Kidney tubule cell (primary cell): ENCODE measurements around the gene PIP5K1C.
A peak's percentile ranks its signal among the peaks of the same experiment; 100 is the strongest.
"Not testable (repeated sequence)": the region's sequence is repeated elsewhere in the genome, so short reads cannot be mapped to it uniquely, and the experiment has no call there.

Experiments used
- DNase-seq: peaks from one replicate; pipeline ENCODE4 v3.0.0-alpha.2; 2018; ENCODE audit warnings: low spot score

The PIP5K1C gene

DNA sequence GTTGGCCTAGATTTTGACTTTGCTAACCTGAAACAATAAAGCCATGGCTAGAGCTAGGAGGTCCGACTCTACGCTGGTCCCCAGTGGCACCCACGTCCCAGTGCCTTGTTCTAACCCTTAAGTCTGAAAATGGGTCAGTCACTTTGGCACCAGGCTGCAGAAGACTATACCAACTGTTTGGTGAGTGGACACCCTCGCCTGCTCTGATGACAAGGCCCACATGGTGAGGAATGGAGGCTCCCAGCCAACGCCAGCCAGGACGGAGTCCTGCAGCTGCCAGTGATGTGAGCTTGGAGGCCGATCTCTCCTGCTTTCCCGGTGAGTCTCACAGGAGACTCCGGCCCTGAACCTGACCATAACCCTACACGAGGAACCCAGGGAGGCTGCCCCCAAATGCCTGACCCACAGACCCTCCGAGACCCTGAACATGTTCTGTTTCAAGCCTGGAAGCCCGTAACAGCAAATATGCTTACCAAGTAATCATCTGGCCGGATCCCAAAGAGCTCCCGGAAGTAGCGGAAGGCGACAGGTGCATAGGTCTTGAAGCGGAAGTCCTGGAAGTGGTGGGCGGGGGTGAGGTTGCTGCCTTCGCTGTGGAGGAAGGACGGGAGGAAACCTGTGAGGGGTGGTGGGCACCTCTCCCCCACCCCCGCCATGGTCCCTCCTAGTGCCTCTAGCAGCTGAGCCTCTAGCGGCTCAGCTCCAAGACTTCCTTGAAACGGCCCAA is 39.6 kb downstream of the PIP5K1C start:
- no peak for DNase-seq

DNA sequence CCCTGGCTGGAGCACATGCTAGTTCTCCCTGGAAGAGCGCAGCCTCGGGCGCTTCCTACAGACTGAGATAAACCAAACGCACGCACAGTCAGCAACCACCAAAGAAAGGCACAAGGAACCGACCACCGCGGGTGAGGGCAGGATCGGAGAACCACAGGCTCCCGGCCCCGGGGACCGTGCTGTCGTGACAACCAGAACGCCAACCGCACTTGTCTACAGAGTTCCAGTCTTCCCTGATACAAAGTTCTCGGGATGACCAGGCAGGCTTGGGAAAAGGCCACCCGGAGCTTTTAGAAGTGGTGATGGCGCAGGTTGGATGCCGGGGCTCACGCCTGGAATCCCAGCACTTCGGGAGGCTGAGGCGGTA is 40.5 kb downstream of the PIP5K1C start:
- DNase-seq = no peak

DNA sequence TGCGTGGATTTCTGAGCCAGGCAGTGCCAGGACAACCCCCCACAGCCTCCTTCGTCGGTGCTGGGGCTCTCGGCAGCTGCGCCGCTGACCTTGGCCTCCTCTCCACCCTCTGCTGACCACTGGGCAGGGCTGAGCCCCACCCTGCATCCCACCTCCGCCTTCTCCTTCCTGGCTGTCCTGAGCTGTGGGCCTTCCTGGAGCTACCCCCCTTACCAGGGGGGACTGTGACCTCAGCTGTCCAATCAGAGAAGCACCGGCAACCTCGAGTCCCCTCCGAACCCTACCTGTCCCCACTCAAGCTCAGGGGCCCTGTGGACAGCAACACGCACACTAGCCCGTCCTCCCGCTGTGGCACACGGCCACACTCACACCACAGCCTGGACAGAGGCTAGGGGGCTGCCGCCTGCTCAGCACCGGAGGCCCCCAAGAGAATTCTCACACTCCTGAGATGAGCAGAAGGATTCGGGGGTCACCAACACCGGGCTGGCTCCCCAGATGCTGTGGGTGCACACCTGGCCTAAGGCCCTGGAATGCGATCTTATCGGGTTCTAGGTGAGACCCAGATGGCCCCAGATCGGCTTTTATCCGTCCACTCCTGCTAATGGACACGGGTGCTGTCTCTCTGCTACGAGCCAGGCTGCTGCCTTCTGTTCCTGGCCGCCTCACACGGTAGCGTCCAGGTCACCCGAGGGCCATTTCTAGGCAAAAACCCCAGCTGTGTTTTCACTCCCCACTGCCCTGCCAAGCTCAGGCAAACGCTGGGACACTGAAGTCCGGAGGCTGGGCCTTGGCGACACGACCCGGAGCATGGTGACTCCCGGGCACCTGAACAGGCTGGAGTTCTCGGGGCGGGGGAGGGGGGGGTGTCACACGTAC is 41.2 kb downstream of the PIP5K1C start:
- DNase-seq = no peak

DNA sequence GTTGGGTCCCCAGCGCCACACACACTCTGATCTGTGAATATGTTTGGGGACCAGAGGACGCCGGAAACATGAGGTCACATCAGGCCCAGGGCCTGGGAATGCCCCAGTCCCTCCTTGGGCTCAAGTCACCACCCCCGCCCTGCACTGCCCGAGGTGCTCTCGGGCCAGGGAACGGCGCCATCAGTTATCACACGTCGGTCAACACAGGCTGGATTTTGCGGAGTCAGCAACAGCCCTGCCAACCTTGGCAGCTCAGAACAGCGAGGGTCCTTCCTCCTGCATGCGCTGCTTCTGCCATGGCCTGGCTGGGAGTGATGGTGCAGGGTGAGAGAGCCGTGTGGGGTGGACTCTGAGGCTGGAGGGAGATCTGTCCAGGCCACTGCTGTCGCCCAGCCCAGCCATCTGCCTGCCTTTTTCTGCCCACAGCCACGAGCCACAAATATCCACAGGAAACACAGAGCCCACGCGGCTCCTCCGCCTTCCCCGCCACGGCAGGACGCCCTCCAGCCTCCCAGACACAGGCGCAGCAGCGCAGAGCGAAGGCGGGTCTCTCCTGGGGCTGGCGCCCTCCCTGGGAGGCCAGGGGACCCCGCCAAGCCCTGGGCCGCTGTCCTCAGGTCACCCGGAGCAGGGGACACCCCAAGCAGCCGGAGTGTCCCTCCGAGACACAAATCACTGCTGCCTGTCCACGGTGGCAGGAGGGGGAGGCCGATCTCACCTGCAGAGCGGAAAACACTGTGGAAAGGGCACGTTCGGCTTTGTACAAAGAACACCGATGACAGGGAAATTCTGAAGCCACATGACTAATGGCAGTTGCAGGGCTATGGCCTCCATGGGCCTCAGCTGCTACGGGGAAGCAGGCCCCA is 42.0 kb downstream of the PIP5K1C start:
- DNase-seq = no peak

DNA sequence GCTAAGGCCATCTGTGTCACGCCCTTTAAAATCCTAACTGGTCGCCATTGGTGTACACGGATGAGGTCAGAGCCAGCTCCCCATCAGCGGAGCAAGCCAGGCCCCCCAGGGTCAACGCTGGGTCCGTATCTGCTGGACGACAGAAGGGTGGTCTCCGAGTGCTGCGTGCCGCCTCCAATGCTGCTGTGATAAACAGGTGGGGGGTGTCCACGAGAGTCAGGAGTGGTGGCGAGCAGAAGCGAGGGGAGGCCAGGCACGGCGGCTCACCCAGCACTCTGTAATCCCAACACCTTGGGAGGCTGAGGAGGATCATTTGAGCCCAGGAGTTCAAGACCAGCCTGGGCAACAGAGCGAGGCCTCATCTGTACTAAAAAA is 42.9 kb downstream of the PIP5K1C start:
- no peak for DNase-seq

GRCh38 chr19:3656747-3657394 is 43.4 kb downstream of the PIP5K1C start:
- peak; percentile 33 for DNase-seq

- no peak for DNase-seq
Measured at GRCh38 chr19:3656073-3656746, 44.1 kb downstream of the PIP5K1C start.

DNA sequence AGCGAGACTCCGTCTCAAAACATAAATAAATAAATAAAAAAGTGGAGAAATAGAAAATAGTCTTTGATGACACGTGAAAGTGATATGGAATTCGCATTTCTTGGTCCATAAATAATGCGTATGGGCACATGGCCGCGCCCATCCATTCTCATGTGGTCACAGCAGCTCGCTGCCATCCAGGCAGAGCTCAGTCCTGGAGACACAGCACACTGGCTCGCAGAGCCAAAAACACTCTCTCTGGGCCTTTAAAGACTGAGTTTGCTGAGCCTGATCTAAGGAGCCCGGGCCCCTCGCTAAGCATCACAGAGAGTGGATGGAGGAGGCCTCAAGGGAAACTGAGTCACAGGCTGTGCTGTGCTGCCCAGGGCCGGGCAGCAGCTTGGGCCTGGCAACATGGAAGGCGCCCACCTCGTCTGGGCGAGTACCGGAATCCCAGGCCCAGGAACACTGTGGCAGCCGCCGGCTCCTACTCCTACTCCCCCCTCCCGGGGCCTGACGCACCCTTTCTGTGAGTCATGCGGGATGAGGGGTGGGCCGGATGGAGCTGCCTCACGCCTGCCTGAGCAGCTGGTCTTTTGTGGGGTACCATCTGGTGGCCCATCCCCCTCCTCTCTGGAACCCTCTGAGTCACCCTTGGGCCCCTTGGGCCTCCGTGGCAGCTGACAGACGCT is 44.7 kb downstream of the PIP5K1C start:
- DNase-seq = no peak

- no peak for DNase-seq
Measured at GRCh38 chr19:3653865-3654513, 46.3 kb downstream of the PIP5K1C start.

GRCh38 chr19:3653081-3653795 is 47.0 kb downstream of the PIP5K1C start:
- no peak for DNase-seq

- DNase-seq = no peak
Measured at GRCh38 chr19:3652422-3652821, 47.8 kb downstream of the PIP5K1C start.

GRCh38 chr19:3651684-3652083 is 48.6 kb downstream of the PIP5K1C start:
- DNase-seq = no peak

- DNase-seq = no peak
Measured at GRCh38 chr19:3649888-3650287, 50.4 kb downstream of the PIP5K1C start.

DNA sequence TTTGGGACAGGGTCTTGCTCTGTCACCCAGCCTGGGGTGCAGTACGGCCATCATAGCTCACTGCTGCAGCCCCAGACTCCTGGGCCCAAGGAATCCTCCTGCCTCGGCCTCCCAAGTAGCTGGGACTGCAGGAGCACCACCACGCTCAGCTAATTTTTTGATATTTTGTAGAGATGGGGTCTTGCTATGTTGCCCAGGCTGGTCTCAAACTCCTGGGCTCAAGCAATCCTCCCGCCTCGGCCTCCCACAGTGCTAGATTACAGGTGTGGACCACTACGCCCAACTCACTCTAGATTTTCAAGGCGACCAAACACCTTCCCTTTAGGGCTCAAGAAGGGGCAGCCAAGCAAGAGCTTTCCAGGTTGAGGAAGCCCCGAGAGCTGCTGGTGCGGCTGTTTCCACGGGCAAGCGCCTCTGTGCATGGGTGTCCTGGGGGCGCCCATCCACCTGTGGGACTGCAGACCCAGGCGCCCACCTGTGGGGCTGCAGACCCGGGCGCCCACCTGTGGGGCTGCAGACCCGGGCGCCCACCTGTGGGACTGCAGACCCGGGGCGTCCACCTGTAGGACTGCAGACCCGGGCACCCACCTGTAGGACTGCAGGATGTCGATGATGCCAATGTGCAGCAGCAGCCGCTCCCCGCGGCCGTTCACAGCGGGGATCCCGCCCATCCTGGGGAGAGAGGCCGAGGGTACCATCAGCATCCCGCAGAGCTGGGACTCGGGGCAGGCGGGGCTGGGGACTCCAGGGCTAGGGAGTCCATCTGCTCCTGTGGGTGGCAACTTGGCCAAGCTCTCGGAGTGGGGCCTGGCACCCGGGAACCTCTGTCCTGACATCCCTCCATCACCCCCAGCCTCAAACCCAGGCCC is 52.0 kb downstream of the PIP5K1C start:
- no peak for DNase-seq

GRCh38 chr19:3647102-3647501 is 53.2 kb downstream of the PIP5K1C start:
- DNase-seq = not testable (repeated sequence)

- no peak for DNase-seq
Measured at GRCh38 chr19:3646336-3647092, 53.8 kb downstream of the PIP5K1C start.

DNA sequence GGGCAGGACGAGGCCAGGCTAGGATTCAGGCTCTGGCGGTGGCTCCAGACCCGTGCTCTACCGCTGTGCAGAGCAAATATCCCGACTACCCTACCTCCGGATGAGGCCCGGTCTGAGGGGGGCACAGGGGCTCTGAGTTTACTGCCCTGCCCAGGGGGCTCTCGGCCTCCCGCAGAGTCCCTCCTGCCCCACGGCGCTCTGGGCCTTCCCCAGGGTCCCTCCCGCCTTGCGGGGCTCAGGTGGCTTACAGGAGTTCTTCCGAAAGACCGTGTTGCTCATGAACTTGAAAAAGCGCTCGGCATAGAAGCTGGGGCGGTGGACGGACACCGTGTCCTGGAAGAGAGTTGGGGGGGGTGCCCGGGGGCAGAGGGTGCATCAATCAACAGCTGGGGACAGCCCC is 54.5 kb downstream of the PIP5K1C start:
- DNase-seq = no peak

GRCh38 chr19:3645067-3645396 is 55.2 kb downstream of the PIP5K1C start:
- no peak for DNase-seq
